ENCODE results near the gene PHKA1. TPM values are rescaled to one million over a fixed set of nuclear protein-coding genes. Genes with fewer than 3 reads are reported as not detected.

The PHKA1 gene
- total and polyA plus RNA-seq, 2 experiments from 2014 or later: 2.6 to 6.8 TPM

- Mint-ChIP-seq H3K27me3 (ENCODE audit: insufficient read depth, low read depth, poor library complexity) (no peaks in the 10 kb centered on the region), H3K27ac (no peak overlapping the region), H3K36me3 (ENCODE audit: low read depth) (peaks cover 25% of the 10 kb centered on the region; the same call in 2 of the 3 replicates), H3K9me3 (no peaks in the 10 kb centered on the region), H3K4me1 (no peaks in the 10 kb centered on the region; the same call in 2 of the 3 replicates), H3K4me3 (no peak overlapping the region)
- TF ChIP-seq EZH2 (IDR thresholded peaks at IDR 0.05; ENCODE audit: low read depth, unreplicated experiment): no peak
- no peak for TF ChIP-seq CTCF (conservative IDR thresholded peaks at IDR 0.05; ENCODE audit: low read depth in 2 of 2)
- TF ChIP-seq ETS1 (IDR thresholded peaks at IDR 0.05): no peak
- no peak for TF ChIP-seq STAT1 (IDR thresholded peaks at IDR 0.05; ENCODE audit: unreplicated experiment)
- TF ChIP-seq ZNF462 (CRISPR knock-in tag; IDR thresholded peaks at IDR 0.05): no peak
- no peak for TF ChIP-seq REST (IDR thresholded peaks at IDR 0.05; ENCODE audit: unreplicated experiment)
- TF ChIP-seq NANOG (IDR thresholded peaks at IDR 0.05; ENCODE audit: borderline replicate concordance): no peak
- no peak for TF ChIP-seq CREB1 (CRISPR knock-in tag; IDR thresholded peaks at IDR 0.05; ENCODE audit: low read depth)
- no peak for TF ChIP-seq JUNB (IDR thresholded peaks at IDR 0.05; ENCODE audit: unreplicated experiment)
- no peak for TF ChIP-seq EZH2phosphoT487 (IDR thresholded peaks at IDR 0.05; ENCODE audit: unreplicated experiment)
- no peak for TF ChIP-seq POLR2AphosphoS5 (IDR thresholded peaks at IDR 0.05; ENCODE audit: low read depth)
- TF ChIP-seq ZNF331 (CRISPR knock-in tag; IDR thresholded peaks at IDR 0.05; ENCODE audit: low read depth): no peak
- no peak for TF ChIP-seq ZNF114 (CRISPR knock-in tag; IDR thresholded peaks at IDR 0.05)
- Histone ChIP-seq H3K27me3 (ENCODE audit: insufficient read depth) (no peaks in the 10 kb centered on the region), H3K4me3 (no peak overlapping the region), H3F3A (replicated peaks; ENCODE audit: low read depth) (no peaks in the 10 kb centered on the region), H3K9me2 (ENCODE audit: insufficient read depth) (no peaks in the 10 kb centered on the region), H4K20me1 (replicated peaks; ENCODE audit: insufficient read depth) (no peaks in the 10 kb centered on the region), H2AFZ (no peak overlapping the region), H3K36me3 (ENCODE audit: insufficient read depth) (no peaks in the 10 kb centered on the region), H3K4me1 (ENCODE audit: insufficient read depth) (no peaks in the 10 kb centered on the region), H3K27ac (ENCODE audit: low read depth) (no peak overlapping the region), H3K79me2 (replicated peaks; ENCODE audit: insufficient read depth) (0 out of 2 replicates have a peak, but pooled peaks cover 4% of the 10 kb centered on the region), H3K4me2 (no peak overlapping the region)
- DNase-seq (ENCODE audit: low spot score) (no peak), ATAC-seq (no peak)
Observed at GRCh38 chrX:72568406-72569092, 145.6 kb downstream of the PHKA1 start.

Data from GM23338 (cell line).